HG02840 (cell line): Measurements from ENCODE around the gene GPATCH11.

ENCODE experiments used
- ATAC-seq: cut with Tn5 transposase; IDR thresholded peaks from one replicate; pipeline ENCODE4 v1.9.1; 2021; ENCODE audit warnings: mild to moderate bottlenecking, moderate library complexity, moderate number of reproducible peaks; ENCODE audit not compliant: unreplicated experiment, low FRiP score

GPATCH11 gene

DNA sequence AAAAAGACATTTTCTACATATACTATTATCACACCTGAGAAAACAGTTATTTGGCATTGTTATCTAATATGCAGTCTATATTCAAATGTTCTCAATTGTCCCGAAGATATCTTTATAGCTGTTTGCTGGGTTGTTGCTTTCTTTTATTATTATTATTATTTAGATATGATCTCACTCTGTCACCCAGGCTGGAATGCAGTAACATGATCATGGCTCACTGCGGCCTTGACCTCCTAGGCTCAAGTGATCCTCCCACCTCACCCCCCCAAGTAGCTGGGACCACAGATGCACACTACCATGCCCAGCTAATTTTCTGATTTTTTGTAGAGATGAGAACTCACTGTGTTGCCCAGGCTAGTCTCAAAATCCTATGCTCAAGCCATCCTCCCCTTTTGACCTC is 19.9 kb downstream of the GPATCH11 start:
- ATAC-seq, result no peak

DNA sequence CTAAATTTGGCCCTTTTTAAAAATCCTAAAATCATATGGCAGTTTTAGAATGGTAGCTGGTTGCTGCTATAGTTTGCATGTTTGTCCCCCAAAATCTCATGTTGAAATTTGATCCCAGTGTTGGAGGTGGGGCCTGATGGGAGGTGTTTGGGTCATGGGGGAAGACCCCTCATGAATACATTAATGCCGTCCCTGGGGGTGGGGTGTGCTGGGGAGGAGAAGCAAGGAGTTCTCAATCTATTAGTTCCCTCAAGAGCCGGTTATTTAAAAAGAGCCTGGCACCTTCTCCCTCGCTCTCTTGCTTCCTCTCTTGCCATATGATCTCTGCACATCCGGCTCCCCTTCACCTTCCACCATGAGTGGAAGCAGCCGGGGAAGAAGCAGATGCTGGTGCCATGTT is 20.8 kb downstream of the GPATCH11 start:
- ATAC-seq, result no peak

DNA sequence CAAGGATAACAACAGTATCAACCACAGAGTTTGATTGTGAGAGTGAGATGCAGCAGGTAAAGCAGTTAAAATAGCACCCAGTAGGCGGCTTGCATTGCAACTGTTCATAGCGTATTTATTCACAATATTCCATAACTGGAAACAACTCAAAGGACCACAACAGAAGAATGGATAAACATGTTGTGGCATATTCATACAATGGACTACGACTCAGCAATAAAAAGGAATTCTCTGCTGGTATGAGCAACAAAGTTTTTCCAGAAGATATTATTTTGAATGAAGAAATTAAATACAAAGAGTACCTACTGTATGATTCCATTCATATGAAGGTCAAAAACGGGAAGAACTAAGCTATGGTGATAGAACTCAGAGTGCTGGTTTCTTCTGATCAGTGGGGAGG is 25.2 kb downstream of the GPATCH11 start:
- ATAC-seq, result no peak

DNA sequence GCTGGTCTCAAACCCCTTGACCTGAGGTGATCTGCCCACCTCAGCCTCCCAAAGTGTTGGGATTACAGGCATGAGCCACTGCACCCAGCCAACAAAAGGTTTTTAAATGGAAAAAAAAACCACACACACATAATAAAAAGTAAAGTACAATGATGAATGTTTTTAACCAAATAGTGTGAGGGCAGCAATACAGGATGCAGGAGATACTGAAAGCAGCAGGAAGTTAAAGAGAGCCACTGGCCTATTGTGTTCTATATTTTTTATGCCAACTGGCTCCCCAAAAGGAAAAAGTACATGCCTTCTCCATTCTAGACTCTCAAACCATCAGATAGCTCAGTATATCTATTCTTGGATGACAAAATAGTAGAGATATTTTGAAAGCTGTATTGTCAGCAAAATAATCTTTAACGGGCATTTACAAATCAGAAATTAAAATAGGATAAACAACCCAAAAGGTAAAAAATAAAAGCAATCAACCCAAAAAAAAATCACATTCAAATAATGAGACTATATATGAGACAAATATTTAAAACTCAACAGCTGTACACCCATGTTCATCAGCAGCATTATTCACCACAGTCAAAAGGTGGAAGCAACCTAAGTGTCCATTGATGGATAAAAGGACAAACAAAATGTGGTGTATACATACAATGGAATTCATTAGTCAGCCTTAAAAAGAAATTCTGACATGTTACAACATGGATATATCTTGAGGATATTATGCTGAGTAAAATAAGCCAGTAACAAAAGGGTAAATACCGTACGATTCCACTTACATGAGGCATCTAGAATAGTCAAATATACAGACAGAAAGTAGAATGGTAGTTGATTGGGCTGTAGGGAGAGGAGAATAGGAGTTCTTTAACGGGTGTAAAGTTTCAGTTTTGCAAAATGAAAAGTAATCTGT is 26.2 kb downstream of the GPATCH11 start:
- ATAC-seq, result no peak

DNA sequence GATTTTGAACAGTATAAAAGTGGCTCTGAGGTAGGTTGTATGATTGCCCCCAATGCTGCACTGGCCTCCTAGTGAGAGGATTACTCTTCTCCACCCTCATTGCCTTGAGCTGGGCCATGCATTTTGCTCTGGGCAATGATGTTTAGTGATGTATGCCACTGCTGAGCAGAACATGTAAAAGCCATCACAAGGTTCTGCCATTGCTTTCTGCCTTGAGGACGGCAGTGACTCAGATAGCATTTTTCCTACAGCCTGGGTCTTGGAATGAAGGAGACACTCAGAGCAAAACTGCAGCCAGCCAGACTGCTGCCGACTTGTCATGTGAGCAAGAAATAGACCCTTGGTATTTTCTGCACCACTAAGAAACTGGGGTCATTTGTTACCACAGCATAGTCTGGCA is 27.6 kb downstream of the GPATCH11 start:
- ATAC-seq, result no peak

DNA sequence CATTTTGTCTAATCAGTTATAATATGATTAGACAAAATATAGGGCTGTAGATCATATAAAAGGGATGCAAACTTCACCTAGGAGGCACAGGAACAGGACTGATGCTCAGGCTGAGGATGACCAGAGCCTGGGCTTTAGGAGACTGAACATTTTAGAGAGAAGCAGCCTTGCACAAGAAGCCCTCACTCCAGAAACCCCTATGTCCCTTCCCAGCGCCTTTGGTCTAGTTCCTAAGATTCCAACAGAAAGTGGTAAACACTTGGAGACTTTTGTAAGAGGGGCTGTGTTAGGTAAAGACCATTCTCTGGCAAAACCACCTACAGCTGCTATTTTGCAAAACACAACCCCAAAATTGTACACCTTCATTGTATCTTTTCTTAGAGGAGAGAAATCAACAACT is 33.2 kb downstream of the GPATCH11 start:
- no peak for ATAC-seq

DNA sequence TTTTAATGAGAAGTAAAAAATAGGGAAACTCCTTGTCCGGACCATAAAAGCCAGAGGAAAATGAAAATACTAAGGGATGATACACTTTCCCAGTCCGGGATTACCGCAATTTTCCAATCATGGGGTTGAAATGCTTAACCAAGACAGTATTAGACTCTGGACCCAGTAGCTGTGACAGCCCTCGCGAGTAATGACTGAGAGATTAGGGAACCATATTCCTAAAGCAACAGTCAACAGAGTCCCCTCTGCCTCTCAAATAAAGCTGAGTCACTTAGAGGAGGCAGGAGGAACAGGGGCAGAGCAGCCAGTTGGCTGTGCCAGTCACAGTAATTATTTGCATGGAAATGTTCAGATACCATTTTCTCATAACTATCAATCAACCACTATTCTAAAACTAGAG is 34.8 kb downstream of the GPATCH11 start:
- no peak for ATAC-seq

DNA sequence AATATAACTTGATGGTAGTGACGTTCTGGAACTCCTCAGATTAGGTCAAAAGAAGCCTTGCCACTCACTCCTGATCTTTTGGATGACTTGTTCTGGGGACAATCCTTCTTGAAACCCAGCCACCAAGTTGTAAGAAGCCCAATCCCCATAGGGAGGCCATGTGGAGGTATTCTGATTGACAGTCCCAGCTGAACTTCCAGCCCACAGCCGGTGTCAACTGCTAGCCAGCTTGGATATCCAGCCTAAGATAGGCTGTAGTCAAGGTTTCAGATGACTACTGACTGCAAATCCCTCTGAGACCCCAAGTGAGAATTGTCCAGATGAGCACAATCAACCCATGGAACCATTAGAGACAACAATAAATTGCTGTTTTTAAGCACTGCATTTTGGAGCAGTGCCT is 41.1 kb downstream of the GPATCH11 start:
- no peak for ATAC-seq

DNA sequence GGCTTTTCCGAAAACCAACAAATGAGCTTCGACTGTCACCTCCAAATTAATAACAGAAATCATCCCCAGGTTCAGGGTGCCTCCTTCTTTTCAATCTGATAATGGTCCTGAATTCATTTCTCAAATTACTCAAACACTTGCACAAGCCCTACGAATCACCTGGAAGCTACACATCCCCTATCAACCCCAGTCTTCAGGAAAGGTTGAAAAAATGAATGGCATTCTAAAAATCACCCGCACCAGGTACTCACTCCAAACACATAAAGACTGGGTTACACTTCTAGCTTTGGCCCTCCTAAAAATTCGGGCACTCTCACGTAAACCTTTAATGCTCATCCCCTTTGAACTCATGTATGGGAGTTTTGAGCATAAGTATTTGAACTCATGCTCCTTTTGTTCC is 48.6 kb downstream of the GPATCH11 start:
- no peak for ATAC-seq

DNA sequence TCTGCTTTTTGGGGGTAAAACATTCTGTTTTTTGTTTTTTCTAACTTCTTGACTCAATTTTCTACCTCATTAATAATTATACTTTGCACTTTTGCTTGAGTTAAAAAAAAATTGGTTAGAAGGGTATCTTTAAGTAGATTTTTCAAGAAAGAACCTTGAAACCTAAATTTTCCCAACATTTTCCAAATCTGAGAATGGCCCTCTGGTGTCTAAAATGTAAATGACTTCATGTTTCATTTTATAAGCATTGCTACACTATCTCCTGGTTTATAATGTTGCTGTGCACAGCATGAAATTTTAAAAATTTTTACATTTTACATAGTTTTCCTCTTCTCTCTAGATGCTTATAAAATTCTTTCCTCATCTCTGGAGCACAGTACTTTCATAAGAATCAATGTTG is 58.2 kb downstream of the GPATCH11 start:
- no peak for ATAC-seq

DNA sequence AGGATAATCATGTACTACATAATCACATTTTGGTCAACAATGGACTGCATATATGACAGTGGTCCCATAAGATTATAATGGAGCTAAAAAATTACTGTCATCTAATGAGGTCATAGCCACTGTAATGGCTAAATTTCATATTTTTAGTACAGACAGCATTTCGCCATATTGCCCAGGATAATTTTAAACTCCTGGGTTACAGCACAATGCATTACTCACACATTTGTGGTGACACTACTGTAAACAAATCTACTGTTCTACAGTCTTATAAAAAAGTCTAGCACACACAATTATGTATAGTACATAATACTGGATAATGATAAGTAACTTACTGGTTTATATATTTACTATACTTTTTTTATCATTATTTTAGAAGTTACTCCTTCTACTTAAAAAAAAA is 59.7 kb downstream of the GPATCH11 start:
- ATAC-seq, result no peak

DNA sequence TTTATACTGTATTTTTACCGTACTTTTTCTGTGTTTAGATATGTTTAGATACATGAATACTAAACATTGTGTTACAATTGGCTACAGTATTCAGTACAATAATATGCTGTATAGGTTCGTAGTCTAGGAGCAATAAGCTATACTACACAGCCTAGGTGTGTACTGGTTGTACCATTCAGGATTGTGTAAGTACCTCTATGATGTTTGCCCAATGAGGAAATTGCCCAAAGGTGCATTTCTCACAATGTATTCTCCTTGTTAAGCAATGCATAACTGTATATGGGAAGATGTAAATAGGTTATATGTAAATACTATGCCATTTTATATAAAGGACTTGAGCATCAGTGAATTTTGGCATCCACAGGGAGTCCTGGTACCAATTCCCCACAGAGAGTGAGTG is 61.7 kb downstream of the GPATCH11 start:
- ATAC-seq, result no peak

DNA sequence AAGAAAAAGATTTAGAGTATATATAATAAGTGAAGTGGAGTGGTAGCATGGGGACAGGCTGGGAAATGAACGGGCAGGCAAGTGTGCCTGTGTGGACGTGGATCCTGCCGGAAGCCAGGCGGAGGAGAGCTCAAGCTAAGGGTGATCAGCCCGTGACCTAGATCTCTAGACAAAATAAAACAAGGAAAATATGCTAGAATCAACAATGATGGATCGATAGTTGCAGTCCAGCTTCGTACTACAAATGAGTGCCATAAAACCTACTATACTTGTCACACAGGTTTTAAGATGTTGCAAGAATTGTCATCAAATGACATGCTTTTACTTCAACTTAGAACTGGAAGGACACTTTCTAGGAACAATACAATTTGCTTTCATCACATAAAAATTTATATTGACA is 64.0 kb downstream of the GPATCH11 start:
- ATAC-seq, result no peak
